HL-60 (cell line): ENCODE data around the gene RAB11FIP2.

ENCODE experiments used
- DNase-seq, 2 experiments: peaks; one replicate each; pipeline ENCODE4 v3.0.0-alpha.2; 2010 to 2020; ENCODE audit warnings: low read depth in 1 of 2, low spot score in 1 of 2
- H3K27ac ChIP-seq: fragments of 250-450 bp; sonication (Bioruptor Pico); replicated peaks from 2 replicates; pipeline ENCODE4 v1.5.1; 2020; ENCODE audit warnings: mild to moderate bottlenecking, moderate library complexity
- H3K27me3 ChIP-seq: fragments of 250-450 bp; sonication (Bioruptor Pico); 2 replicates; pipeline ENCODE4 v1.5.1; 2021; ENCODE audit warnings: mild to moderate bottlenecking, moderate library complexity; ENCODE audit not compliant: insufficient read depth, poor library complexity, severe bottlenecking
- H3K4me3 ChIP-seq: replicated peaks from 2 replicates; pipeline ENCODE4 v1.5.1; 2011; ENCODE audit warnings: mild to moderate bottlenecking, control low read depth, low read length; ENCODE audit not compliant: insufficient read depth
- CTCF ChIP-seq: IDR thresholded peaks from one replicate; pipeline ENCODE4 v1.5.1; 2011; ENCODE audit warnings: low read length, control low read depth, inconsistent platforms; ENCODE audit not compliant: insufficient read depth
- GABPA ChIP-seq: IDR thresholded peaks from 2 replicates; pipeline ENCODE4 v1.6.1; 2012; ENCODE audit warnings: low read depth
- POLR2AphosphoS5 ChIP-seq: IDR thresholded peaks from 2 replicates; pipeline ENCODE4 v1.6.1; 2012; ENCODE audit warnings: low read depth
- REST ChIP-seq: IDR thresholded peaks from 2 replicates; pipeline ENCODE4 v1.6.1; 2012; ENCODE audit warnings: low read depth; ENCODE audit not compliant: insufficient replicate concordance
- SPI1 ChIP-seq: IDR thresholded peaks from 2 replicates; pipeline ENCODE4 v1.6.1; 2012; ENCODE audit warnings: low read depth, mild to moderate bottlenecking, borderline replicate concordance

Gene RAB11FIP2

GRCh38 chr10:117994771-117995170 is 52.0 kb downstream of the RAB11FIP2 start:
- no peak for DNase-seq
- Histone ChIP-seq H3K27ac (no peak overlapping the region), H3K27me3 (no peaks in the 10 kb centered on the region), H3K4me3 (no peak overlapping the region)
- TF ChIP-seq SPI1 (no peak), POLR2AphosphoS5 (no peak), CTCF (no peak), REST (no peak), GABPA (no peak)

- Histone ChIP-seq H3K4me3 (no peak overlapping the region), H3K27me3 (no peaks in the 10 kb centered on the region), H3K27ac (no peak overlapping the region)
- DNase-seq, result no peak
- TF ChIP-seq CTCF (no peak), GABPA (no peak), SPI1 (no peak), REST (no peak), POLR2AphosphoS5 (no peak)
Measured at GRCh38 chr10:117993166-117993565, 53.6 kb downstream of the RAB11FIP2 start.

GRCh38 chr10:117991701-117992100 is 55.0 kb downstream of the RAB11FIP2 start:
- Histone ChIP-seq H3K27me3 (no peaks in the 10 kb centered on the region), H3K4me3 (no peak overlapping the region), H3K27ac (no peak overlapping the region)
- TF ChIP-seq CTCF (no peak), POLR2AphosphoS5 (no peak), REST (no peak), GABPA (no peak), SPI1 (no peak)
- DNase-seq, result no peak
